Adipose tissue (tissue), 3 donors: ENCODE data around the gene CIAO2B. TPM values are rescaled to one million over a fixed set of nuclear protein-coding genes. Genes with fewer than 3 reads are reported as not detected.
"Not testable (repeated sequence)": the region's sequence is repeated elsewhere in the genome, so short reads cannot be mapped to it uniquely, and the experiment has no call there.

Source experiments
- H3K27ac ChIP-seq: one replicate; pipeline ENCODE4 v1.5.1; 2013; ENCODE audit warnings: low read depth, low read length
- WGBS, 3 donors: extraction: QIAGEN DNeasy Blood & Tissue Kit; methylation state at CpG; one replicate each; pipeline ENCODE4 v1.1.7; 2013; 5-methylcytosine and 5-hydroxymethylcytosine counted together
- polyA plus RNA-seq, 3 donors: library from polyadenylated mRNA; stranded (reverse); fragments of 200-250 nt; gene quantifications; one replicate each; pipeline ENCODE4 v1.2.3, GENCODE V29; 2013
- donor health status: healthy with polysubstance abuse.
- donor health status: Bipolar disorder and iron deficiency.
- donor health status: healthy.

CIAO2B gene
- polyA plus RNA-seq, 3 donors, result 82.5 to 160 (median 157) TPM

DNA sequence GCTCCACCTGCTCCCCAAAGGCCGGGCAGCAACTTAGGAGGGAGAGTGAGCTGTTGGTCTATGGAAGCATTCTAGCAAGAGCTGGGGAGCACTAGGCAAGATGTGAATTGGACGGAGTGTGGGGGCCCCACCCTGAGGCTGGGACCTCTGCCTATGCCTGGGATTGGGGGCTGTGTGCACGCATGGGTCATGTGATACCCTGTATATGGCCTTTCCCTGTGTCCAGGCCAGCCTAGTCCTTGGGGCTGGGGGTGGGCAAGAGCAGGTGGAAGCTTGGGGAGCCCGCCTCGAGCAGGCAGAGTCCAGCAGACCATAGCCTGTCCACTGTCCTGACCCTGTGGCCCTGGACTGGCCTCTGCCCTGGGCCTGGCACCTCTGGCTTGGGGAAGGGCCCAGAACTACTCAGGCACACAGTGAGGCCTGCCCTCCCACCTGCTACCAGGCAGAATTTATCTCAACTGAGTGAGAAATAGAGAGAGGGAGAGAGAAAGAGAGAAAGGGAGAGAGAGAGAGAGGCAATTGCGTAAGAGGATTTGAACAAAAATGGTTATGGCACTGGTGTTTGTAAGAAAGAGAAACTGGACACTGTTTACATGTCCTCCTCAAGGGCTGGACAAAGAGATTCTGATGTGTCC, 34.8 kb downstream of the CIAO2B start:
- 78 to 88% (median 83%) methylated on average over 6 of the region's 6 CpGs for WGBS, 3 donors
- no peak overlapping the region for H3K27ac ChIP-seq

DNA sequence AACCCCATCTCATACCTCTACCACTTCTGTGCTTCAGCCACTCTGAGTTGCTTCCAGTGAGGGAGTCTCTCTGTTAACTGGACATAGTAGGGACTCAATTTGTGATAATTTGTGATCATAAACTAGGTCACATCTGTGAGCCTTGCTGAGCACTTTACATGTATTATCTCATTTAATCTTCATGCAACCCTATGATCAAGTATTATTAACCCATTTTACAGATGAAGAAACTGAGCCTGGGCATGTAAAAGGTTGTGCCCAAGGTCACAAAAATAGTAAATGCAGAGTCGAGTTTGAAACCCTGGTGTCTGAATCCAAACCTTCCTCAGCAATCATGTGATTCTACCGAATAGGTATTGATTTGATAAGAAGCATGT, 35.3 kb downstream of the CIAO2B start:
- WGBS, 3 donors, result 43 to 86% (median 76%) methylated on average over 2 of the region's 2 CpGs
- H3K27ac ChIP-seq, result no peak overlapping the region

DNA sequence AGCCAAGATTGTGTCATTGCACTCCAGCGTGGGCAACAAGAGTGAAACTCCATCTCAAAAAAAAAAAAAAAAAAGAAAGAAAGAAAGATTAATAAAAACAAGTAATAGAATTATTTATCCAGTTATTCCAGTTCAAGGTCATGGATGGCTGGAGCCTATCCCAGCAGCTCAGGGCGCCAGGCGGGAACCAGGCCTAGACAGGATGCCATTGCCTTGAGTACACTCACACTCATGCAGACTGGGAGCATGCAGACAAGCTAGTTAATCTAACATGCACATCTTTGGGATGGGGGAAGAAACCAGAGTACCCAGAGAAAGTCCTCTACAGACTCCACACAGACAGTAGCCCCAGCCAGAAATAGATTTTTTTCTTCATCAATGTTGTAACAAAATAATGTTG, 36.0 kb downstream of the CIAO2B start:
- 50 to 84% (median 64%) methylated on average over 3 of the region's 3 CpGs for whole genome bisulfite sequencing, 3 donors
- no peak overlapping the region for H3K27ac ChIP-seq

DNA sequence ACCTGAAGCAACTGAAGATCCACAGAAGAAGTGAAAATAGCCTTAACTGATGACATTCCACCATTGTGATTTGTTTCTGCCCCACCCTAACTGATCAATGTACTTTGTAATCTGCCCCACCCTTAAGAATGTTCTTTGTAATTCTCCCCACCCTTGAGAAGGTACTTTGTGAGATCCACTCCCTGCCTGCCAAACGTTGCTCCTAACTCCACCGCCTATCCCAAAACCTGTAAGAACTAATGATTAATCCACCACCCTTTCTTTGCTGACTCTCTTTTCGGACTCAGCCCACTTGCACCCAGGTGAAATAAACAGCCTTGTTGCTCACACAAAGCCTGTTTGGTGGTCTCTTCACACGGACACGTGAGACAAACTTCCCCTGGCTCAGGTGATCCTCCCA, 37.5 kb downstream of the CIAO2B start:
- not testable (repeated sequence) for H3K27ac ChIP-seq
- 79 to 84% (median 80%) methylated on average over 5 of the region's 5 CpGs for WGBS, 3 donors

DNA sequence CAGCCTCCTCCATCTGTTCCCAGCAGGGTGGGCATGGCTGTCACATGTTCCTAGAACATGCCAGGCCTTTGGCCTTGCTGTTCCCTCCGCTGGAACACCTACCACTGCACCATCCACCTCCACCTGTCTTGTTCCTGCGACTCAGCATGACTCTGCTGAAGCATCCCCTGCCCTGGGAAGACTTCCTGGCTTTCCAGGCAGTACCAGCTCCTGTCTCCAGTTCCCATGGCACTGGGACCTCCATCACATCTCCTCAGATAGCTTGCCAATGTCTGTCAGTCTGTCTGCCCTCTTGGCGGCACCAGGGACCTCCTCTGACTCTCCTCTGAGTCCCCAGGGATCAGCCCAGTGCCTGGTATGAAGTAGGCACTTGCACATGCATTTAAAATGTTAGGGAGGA, 38.2 kb downstream of the CIAO2B start:
- 92 to 95% (median 94%) methylated on average over 3 of the region's 3 CpGs for WGBS, 3 donors
- H3K27ac ChIP-seq, result no peak overlapping the region

DNA sequence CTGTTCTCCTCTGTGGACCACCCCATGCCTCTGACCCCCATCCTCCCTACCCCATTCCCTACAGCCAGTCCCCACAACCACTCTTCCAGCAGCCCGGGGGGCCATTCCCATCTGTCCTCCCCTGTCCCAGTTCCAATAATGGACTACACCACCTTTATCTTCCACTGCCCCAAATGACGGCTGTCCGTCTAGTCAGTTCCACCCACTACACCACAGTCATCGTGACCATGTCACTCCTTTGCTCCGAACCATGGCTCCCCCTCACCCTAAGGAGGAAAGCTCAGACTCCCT, 38.6 kb downstream of the CIAO2B start:
- H3K27ac ChIP-seq, result no peak overlapping the region
- 84 to 93% (median 93%) methylated on average over 5 of the region's 5 CpGs for WGBS, 3 donors

DNA sequence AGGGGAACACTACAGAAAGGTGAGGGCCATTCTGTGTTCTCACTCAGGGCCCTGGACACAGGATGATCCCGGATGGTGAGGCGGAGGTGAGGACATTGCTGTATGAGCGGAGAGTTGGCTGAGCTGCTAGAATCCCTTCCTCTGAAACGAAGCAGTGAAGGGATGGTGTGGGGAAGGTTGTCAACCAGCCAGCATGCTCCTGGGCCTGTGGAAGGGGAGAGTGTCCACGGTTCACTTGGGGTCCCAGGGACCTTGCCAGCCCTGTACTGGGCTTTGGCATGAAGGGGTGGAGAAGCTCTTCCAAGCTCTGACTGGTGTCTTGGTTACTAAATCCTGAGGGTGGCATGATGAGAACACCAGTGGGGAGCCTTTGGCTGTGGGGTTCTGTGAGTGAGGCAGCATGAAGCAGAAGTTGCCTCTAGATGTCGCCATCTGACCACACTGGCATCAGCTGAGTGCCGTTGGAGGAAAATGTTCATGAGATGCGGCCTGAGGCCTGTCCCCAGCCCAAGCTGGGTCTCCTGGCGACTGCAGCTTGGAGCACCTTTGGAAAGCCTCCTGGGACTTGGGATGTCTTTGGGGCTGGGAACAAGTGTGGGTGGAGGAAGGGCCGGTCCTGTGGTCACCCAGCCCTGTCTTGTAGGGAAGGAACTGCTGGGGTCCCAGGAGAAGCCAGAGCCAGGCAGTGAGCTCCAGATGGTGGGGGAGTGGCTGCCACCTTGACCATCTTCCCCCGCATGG, 39.1 kb downstream of the CIAO2B start:
- 40 to 44% (median 43%) methylated on average over 10 to 11 of the region's 11 CpGs for WGBS, 3 donors
- H3K27ac ChIP-seq, result no peak overlapping the region

DNA sequence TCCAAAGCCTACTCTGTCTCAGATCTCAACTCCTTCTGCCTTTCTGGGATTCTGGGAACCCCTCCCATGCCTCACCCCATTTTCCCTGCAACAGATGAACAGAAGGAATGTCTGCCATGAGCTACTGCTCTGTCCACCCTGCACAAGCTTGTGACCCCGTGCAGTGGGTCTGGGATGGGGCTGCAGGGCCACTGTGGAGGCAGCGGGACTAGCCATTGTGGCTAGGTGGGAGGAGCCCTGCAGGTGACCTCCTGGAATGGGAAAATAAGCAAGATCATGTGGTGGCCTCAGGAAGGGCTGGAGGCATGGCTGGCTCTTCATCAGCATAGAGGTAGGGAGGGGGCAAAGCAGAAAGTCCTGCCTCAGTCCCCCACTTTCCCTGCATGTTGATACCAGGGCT, 40.1 kb downstream of the CIAO2B start:
- 68 to 82% (median 80%) methylated on average over 2 of the region's 2 CpGs for WGBS, 3 donors

DNA sequence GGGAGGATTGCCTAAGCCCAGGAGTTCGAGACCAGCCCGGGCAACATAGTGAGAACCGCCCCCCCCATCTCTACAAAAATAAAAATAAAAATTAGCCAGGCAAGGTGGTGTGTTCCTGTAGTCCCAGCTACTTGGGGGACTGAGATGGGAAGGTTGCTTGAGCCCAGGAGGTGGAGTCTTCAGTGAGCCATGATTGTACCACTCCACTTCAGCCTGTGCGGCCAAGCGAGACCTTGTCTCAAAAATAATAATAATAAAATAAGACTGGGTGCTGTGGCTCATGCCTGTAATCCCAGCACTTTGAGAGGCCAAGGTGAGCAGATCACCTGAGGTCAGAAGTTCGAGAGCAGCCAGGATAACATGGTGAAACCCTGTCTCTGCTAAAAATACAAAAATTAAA, 42.4 kb downstream of the CIAO2B start:
- 89 to 97% (median 94%) methylated on average over 6 of the region's 6 CpGs for WGBS, 3 donors
- H3K27ac ChIP-seq, result no peak overlapping the region

More for the DNA sequence above, 40.1 kb downstream of the CIAO2B start:
- H3K27ac ChIP-seq, result no peak overlapping the region

DNA sequence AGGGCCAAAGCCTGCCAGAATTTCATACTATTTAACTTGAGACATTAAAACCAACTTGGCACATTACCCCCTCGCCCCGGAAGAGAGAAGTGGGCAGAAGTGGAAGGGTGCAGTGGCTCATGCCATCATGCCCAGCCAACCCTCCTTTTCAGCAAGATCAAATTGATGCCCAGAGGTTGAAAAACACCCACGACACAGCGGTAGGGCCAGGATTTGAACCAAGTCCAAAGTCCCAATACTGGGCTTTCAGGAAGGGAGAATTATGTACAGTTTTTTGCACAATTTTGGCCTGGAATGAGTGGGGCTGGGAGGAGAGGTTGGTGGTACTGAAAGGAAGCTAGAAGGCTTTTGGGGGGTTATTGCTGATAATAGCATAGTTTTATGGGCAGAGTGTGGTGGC, 42.8 kb downstream of the CIAO2B start:
- 81 to 89% (median 83%) methylated on average over 4 of the region's 4 CpGs for WGBS, 3 donors
- no peak overlapping the region for H3K27ac ChIP-seq

DNA sequence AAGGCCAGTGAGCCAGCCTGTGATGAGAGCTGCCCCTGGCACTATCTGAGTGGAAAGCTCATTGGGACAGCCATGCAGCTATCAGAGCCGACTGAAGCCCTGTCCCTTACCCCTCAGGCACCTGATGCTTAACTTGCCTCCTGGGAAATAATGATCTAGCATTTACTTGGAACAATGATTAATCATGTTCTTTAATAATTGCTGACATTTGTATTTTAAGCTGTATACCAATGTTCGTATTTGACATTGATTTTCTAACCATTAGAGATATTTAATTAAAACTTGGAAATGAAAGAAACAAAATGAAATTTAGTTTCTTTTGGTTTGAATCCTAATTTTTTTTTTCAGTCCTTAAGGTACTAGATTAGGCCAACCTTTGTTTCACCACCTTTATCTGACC, 43.4 kb downstream of the CIAO2B start:
- WGBS, 3 donors, result 75 to 88% (median 87%) methylated on average over 2 of the region's 2 CpGs
- H3K27ac ChIP-seq, result no peak overlapping the region

DNA sequence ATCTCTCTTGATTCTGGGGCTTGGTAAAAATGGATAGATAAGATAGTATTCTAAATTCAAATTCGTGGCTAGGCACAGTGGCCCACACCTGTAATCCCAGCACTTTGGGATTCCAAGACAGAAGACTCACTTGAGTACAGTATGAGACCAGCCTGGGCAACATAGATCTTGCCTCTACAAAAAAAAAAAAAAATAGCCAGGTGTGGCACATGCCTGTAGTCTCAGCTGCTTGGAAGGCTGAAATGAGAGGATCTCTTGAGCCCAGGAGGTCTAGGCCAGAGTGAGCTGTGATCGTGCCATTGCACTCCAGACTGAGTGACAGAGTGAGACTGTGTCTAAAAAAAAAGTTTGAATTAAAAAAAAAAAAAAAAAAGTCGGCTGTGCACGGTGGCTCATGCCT, 44.6 kb downstream of the CIAO2B start:
- no peak overlapping the region for H3K27ac ChIP-seq
- WGBS, 3 donors, result 65 to 71% (median 70%) methylated on average over 4 of the region's 4 CpGs

DNA sequence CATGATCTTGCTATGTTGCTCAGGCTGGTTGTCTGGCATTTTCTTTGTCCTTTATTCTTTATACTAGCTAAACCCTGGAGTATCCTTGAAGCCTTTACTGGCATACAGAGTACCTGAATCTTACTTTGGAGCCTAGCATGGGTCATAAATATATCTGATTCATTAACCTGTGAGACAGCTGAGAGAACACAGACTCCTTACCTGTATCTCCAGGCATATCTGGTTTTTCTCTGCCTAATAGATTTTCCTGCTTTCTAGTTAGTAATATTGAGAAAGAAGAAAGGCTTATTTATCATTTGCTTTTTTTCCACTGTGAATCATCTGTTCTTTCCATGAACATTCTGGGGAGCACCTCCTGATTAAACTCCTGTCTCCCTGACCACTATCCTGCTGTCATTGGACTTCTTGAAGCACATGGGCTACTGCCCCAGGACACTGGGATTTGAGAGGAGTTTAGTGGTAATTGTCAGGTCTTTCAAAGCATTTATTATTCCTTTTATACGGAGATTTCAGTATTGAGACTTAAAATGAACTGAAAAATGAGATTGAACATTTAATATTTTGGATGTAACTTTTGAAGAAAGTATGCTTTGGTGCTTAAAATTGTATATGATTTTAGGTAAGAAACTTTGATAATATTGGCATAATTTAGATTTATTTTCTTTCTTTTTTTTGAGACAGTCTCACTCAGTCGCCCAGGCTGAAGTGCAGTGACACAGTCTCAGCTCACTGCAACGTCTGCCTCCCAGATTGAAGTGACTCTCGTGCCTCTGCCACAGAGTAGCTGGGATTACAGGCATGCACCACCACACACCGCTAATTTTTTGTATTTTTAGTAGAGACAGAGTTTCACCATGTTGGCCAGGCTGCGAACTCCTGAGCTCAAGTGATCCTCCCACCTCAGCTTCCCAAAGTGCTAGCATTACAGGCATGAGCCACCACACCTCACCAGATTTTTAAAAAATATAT, 45.3 kb downstream of the CIAO2B start:
- no peak overlapping the region for H3K27ac ChIP-seq
- 90 to 95% (median 94%) methylated on average over 6 of the region's 6 CpGs for WGBS, 3 donors

DNA sequence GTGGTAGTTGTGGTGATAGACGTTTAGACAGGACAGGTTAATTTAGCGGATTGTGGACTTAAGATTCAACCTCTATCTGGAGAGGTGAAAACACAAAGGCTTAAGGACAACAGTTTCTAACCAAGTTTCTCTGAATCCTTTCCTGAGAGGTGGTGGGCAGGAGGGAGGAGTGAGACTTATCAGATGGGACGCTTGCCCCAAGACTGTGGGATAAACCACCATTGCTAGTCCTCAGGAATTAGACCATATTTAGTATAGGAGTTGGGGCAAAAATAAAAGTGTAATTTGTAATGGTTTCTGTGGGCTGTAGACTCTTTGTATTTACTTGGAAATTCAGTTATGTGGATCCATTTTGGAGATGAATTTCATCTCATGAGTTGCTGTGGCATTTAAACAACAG, 47.3 kb downstream of the CIAO2B start:
- WGBS, 3 donors, result 71 to 77% (median 76%) methylated on average over 3 of the region's 3 CpGs
- H3K27ac ChIP-seq, result no peak overlapping the region

DNA sequence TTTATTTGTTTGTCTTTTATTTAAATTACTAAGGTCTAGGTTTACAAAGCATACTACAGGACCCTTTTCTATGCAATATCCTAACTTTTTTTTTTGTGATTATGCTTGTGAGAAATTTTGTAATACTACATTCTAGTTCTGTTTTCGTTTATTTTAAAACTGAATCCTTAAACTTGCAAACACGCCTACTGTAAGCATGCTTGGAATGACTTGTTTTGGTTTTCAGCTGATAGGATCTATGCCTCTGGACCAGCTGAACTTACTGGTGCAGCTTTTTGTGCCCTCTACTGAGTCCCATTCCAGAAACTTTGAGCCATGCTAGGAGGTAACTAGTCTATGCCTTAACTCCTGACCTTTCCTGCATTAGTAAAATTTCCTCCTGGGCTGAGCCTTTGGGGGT, 47.9 kb downstream of the CIAO2B start:
- H3K27ac ChIP-seq, result no peak overlapping the region
- WGBS, 3 donors, result 69 to 77% (median 76%) methylated on average over 2 of the region's 2 CpGs

DNA sequence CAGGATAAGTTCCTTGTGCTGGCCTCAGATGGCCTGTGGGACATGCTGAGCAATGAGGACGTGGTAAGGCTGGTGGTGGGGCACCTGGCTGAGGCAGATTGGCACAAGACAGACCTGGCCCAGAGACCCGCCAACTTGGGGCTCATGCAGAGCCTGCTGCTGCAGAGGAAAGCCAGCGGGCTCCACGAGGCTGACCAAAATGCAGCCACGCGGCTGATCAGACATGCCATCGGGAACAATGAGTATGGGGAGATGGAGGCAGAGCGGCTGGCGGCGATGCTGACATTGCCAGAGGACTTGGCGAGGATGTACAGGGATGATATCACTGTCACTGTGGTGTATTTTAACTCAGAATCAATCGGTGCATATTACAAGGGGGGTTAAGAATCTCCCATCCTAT, 48.7 kb downstream of the CIAO2B start:
- H3K27ac ChIP-seq, result no peak overlapping the region
- 86 to 91% (median 90%) methylated on average over 12 of the region's 12 CpGs for WGBS, 3 donors

DNA sequence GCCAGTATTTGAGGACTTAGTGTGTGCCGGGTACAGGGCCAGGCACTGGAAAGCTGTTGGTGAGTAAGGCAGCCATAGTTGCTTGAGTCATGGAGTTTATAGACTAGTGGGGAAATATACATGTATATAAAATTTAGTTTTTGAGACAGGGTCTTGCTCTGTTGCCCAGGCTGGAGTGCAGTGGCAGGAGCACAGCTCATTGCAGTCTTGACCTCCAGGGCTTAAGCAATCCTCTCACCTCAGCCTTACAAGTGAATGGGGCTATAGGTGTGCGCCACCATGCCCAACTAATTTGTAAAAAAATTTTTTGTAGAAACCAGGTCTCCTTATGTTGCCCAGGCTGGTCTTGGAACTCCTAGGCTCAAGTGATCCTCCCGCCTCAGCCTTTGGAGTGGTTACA, 51.5 kb downstream of the CIAO2B start:
- no peak overlapping the region for H3K27ac ChIP-seq
- 98 to 99% (median 98%) methylated on average over 3 of the region's 3 CpGs for WGBS, 3 donors
